ENCODE results near the gene PACRGL.

GRCh38 chr4:20754036-20754435 is 53.8 kb downstream of the PACRGL start:
- TF ChIP-seq CTCF (conservative IDR thresholded peaks at IDR 0.05; ENCODE audit: low read length) (no peak), EZH2phosphoT487 (IDR thresholded peaks at IDR 0.05; ENCODE audit: borderline replicate concordance, low read depth, low read length) (no peak)
